PC-9 (cell line): Measurements from ENCODE around the gene ASXL1. TPM values are rescaled to one million over a fixed set of nuclear protein-coding genes. Genes with fewer than 3 reads are reported as not detected.

Experiments used
- BruUV-seq: library from RNA; stranded (reverse); fragments of 400-500 nt; replicated peaks from 2 replicates; lab custom pipeline; 2021; lab: Mats Ljungman, UMichigan
- CTCF ChIA-PET: fragments of 300-600 bp; sonication (Branson Sonifier 250); formaldehyde crosslinking; loops from one replicate; lab custom pipeline; 2022; ENCODE audit warnings: antibody characterized with exemption; lab: Charles Lee
- POLR2A ChIA-PET: fragments of 300-600 bp; sonication (Branson Sonifier 250); formaldehyde crosslinking; loops from one replicate; lab custom pipeline; 2022; ENCODE audit warnings: antibody characterized with exemption; ENCODE audit not compliant: unreplicated experiment; lab: Charles Lee
- DNase-seq, 2 experiments: peaks; one replicate each; pipeline versions ENCODE4 v3.0.0 to v3.0.0-alpha.2; 2015 to 2022; ENCODE audit warnings: mixed read lengths in 1 of 2
- H2AFZ ChIP-seq: fragments of 200-600 bp; sonication (generic); 2 replicates; pipeline ENCODE4 v1.8.1; 2017; ENCODE audit warnings: antibody characterized with exemption
- H3F3A ChIP-seq: fragments of 200-600 bp; sonication (generic); 2 replicates; pipeline ENCODE4 v1.8.1; 2017; ENCODE audit warnings: antibody characterized with exemption, mild to moderate bottlenecking, low read depth; ENCODE audit not compliant: insufficient read depth
- H3K27ac ChIP-seq: fragments of 200-600 bp; sonication (generic); 2 replicates; pipeline ENCODE4 v1.6.1; 2016; ENCODE audit warnings: mixed run types
- H3K27me3 ChIP-seq: fragments of 200-600 bp; sonication (generic); 2 replicates; pipeline ENCODE4 v1.6.1; 2016; ENCODE audit warnings: low read depth, mixed run types; ENCODE audit not compliant: insufficient read depth
- H3K36me3 ChIP-seq: fragments of 200-600 bp; sonication (generic); 2 replicates; pipeline ENCODE4 v1.6.1; 2016; ENCODE audit warnings: low read depth, mixed run types
- H3K4me1 ChIP-seq: fragments of 200-600 bp; sonication (generic); replicated peaks from 2 replicates; pipeline ENCODE4 v1.6.1; 2016; ENCODE audit warnings: mixed run types; ENCODE audit not compliant: insufficient read depth
- H3K4me2 ChIP-seq: fragments of 200-600 bp; sonication (generic); 2 replicates; pipeline ENCODE4 v1.6.1; 2017; ENCODE audit warnings: mixed run types
- H3K4me3 ChIP-seq: fragments of 200-600 bp; sonication (generic); 2 replicates; pipeline ENCODE4 v1.6.1; 2016; ENCODE audit warnings: mixed run types
- H3K79me2 ChIP-seq: fragments of 200-600 bp; sonication (generic); 2 replicates; pipeline ENCODE4 v1.6.1; 2017; ENCODE audit warnings: low read depth, mixed run types
- H3K9me2 ChIP-seq: fragments of 200-600 bp; sonication (generic); 2 replicates; pipeline ENCODE4 v1.8.1; 2017; ENCODE audit warnings: mild to moderate bottlenecking; ENCODE audit not compliant: insufficient read depth
- H3K9me3 ChIP-seq: fragments of 200-600 bp; sonication (generic); 2 replicates; pipeline ENCODE4 v1.8.1; 2016; ENCODE audit warnings: low read depth; ENCODE audit not compliant: insufficient read depth
- H4K20me1 ChIP-seq: fragments of 200-600 bp; sonication (generic); 2 replicates; pipeline ENCODE4 v1.8.1; 2017; ENCODE audit not compliant: insufficient read depth
- CTCF ChIP-seq: fragments of 200-600 bp; sonication (generic); conservative IDR thresholded peaks from 2 replicates; pipeline ENCODE4 v1.6.1; 2017; ENCODE audit warnings: mixed run types, antibody characterized with exemption, mild to moderate bottlenecking, moderate library complexity
- EZH2 ChIP-seq: fragments of 200-600 bp; sonication (generic); IDR thresholded peaks from 2 replicates; pipeline ENCODE4 v1.8.0; 2017; ENCODE audit warnings: antibody characterized with exemption, low read depth
- intact Hi-C: fragments of 100-400 bp; cut with micrococcal nuclease; formaldehyde crosslinking; loops from one replicate; pipeline ENCODE4 v1.10.0; 2022; ENCODE audit not compliant: unreplicated experiment
- total RNA-seq: library from RNA; stranded (reverse); gene quantifications from 2 replicates; pipeline ENCODE4 v1.2.3, GENCODE V29; 2021

The ASXL1 gene
- total RNA-seq, 1 experiment from 2014 or later, result 123 TPM

- Histone ChIP-seq H3K4me3 (no peak overlapping the region), H3K9me3 (no peaks in the 10 kb centered on the region), H3K4me1 (no peaks in the 10 kb centered on the region), H3F3A (no peaks in the 10 kb centered on the region), H3K36me3 (no peaks in the 10 kb centered on the region), H3K9me2 (no peaks in the 10 kb centered on the region), H2AFZ (no peak overlapping the region), H3K79me2 (peaks cover 55% of the 10 kb centered on the region), H3K27ac (no peak overlapping the region), H3K27me3 (no peaks in the 10 kb centered on the region), H4K20me1 (peaks cover 47% of the 10 kb centered on the region), H3K4me2 (no peak overlapping the region)
- POLR2A ChIA-PET, result no interaction called here
- BruUV-seq, result no TSS peak
- intact Hi-C loops, result no loop called here
- no peak for DNase-seq
- TF ChIP-seq EZH2, result no peak
- no peak for TF ChIP-seq CTCF
- CTCF ChIA-PET, result no interaction called here
Measured at GRCh38 chr20:32418376-32418775, 60.2 kb downstream of the ASXL1 start.

GRCh38 chr20:32421290-32421689 lies 63.2 kb downstream of the ASXL1 start:
- H3K4me1 ChIP-seq, result no peaks in the 10 kb centered on the region
- no peak for DNase-seq
- H3K9me3 ChIP-seq, result no peaks in the 10 kb centered on the region
- TF ChIP-seq CTCF (no peak), EZH2 (no peak)
- no peak overlapping the region for H3K27ac ChIP-seq
- H3K4me3 ChIP-seq, result no peak overlapping the region
- H3F3A ChIP-seq, result no peaks in the 10 kb centered on the region
- intact Hi-C loops, result no loop called here
- no peak overlapping the region for H2AFZ ChIP-seq
- no TSS peak for BruUV-seq
- H3K36me3 ChIP-seq, result no peaks in the 10 kb centered on the region
- peaks cover 50% of the 10 kb centered on the region for H3K79me2 ChIP-seq
- no peaks in the 10 kb centered on the region for H3K9me2 ChIP-seq
- ChIA-PET CTCF (interaction anchor here (0.6 kb wide), 1 partner anchor 14 kb away, joined by 3 read pairs; no protein-coding TSS in a partner anchor), POLR2A (no interaction called here)
- no peaks in the 10 kb centered on the region for H3K27me3 ChIP-seq
- H3K4me2 ChIP-seq, result no peak overlapping the region
- H4K20me1 ChIP-seq, result peaks cover 40% of the 10 kb centered on the region

- H3K9me3 ChIP-seq, result no peaks in the 10 kb centered on the region
- BruUV-seq, result no TSS peak
- peaks cover 34% of the 10 kb centered on the region for H3K36me3 ChIP-seq
- H3K4me2 ChIP-seq, result no peak overlapping the region
- peaks cover 23% of the 10 kb centered on the region for H3K79me2 ChIP-seq
- H3K4me1 ChIP-seq, result no peaks in the 10 kb centered on the region
- ChIA-PET CTCF (no interaction called here), POLR2A (interaction anchor here (0.7 kb wide), 1 partner anchor 391 kb away, joined by 3 read pairs; no protein-coding TSS in a partner anchor)
- H3K27ac ChIP-seq, result no peak overlapping the region
- no peak overlapping the region for H3K4me3 ChIP-seq
- H3K9me2 ChIP-seq, result no peaks in the 10 kb centered on the region
- H4K20me1 ChIP-seq, result peaks cover 33% of the 10 kb centered on the region
- no peak for DNase-seq
- H2AFZ ChIP-seq, result no peak overlapping the region
- no peak for TF ChIP-seq EZH2
- no peak for TF ChIP-seq CTCF
- intact Hi-C loops, result no loop called here
- H3F3A ChIP-seq, result 0 out of 2 replicates have a peak, but pooled peaks cover 7% of the 10 kb centered on the region
- H3K27me3 ChIP-seq, result no peaks in the 10 kb centered on the region
Measured at GRCh38 chr20:32427996-32428395, 69.9 kb downstream of the ASXL1 start.
